Measurements from ENCODE around the gene PEX10. TPM values are rescaled to one million over a fixed set of nuclear protein-coding genes. Genes with fewer than 3 reads are reported as not detected.

PEX10 gene
- total RNA-seq, 4 donors from 2014 or later, result 20.8 to 33.3 (median 23.9) TPM

DNA sequence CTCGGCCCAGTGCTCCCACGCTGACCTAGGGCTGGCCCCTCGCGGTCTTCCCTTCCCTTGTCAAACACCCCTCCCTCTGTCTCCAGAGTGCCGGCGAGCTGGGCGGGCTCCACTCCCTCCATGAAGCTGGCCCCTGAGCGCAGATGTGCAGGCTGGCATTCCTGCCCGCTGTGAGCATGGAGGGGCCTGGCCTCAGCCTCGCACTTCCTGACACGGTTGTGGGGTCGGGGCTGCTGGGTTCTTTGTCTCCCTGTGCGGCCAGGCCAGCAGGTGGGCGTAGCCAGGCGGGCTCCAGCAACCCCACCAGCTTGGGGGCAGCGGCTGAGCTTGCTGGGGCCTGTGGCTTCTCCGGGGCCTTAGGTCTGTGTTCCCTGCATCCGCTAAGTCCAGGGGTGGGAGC, 14.2 kb upstream of the PEX10 start:
- ATAC-seq (ENCODE audit: low FRiP score) (no peak), DNase-seq (ENCODE audit: low spot score) (no peak)
- no peak for TF ChIP-seq CTCF (IDR thresholded peaks at IDR 0.05)

DNA sequence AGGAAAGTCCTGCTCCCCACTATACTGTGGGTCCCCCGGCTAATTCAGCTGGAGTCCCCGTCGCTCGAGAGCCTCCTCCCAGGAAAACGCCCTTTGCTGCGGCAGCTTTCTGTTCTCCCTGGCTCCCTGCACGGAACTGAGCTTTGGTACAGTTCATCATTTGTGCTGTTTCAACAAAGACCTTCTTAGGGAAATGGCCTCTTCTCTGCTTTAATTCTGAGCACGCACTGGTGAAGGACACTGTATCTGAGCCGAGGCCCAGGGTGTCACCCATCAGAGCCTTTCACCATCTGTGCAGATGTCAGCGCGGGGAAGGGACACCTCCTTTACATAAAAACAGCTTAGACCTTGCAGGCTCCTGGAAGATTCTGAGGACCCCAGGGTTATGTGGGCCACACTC, 13.5 kb upstream of the PEX10 start:
- DNase-seq (ENCODE audit: low spot score), result no peak
- ATAC-seq (ENCODE audit: low FRiP score), result no peak
- no peak for TF ChIP-seq CTCF (IDR thresholded peaks at IDR 0.05)

DNA sequence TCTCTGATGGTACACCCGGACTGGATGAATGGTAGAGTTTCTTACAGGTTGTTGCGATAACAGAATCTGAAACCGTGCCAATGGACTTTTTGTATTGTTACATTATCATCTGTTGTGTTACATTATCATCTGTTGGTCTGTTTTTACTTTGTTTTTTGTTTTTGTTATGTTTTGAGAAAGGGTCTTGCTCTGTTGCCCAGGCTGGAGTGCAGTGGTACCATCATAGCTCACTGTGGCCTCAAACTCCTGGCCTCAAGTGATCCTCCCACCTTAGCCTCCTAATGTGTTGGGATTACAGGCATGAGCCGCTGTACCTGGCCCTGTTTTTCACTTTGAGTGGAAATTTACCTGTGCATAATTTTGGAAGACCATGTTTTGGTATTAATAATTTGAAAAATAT, 10.2 kb upstream of the PEX10 start:
- DNase-seq (ENCODE audit: low spot score), result no peak
- TF ChIP-seq CTCF (IDR thresholded peaks at IDR 0.05), result no peak
- no peak for ATAC-seq (ENCODE audit: low FRiP score)

DNA sequence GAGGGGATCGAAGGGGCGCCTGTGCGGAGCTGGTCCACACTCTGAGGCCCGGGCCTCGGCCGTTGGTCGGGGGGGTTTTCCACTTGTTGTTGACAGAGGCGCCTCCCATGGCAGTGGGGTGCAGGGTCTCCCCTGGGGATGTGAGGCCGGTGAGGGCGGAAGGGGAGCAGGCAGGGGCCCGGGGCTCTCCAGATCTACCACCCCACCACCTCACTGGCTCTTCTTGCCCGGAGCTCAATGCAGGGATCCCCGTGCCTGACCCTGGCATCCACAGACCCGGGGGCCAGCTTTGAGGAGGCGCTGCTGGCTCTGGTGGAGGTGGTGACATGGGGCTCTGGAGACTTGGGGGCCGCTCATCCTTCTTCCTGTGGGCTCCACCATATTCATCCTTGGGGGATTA, 7.1 kb upstream of the PEX10 start:
- TF ChIP-seq CTCF (IDR thresholded peaks at IDR 0.05), result no peak
- ATAC-seq (ENCODE audit: low FRiP score), result no peak
- DNase-seq (ENCODE audit: low spot score), result no peak

DNA sequence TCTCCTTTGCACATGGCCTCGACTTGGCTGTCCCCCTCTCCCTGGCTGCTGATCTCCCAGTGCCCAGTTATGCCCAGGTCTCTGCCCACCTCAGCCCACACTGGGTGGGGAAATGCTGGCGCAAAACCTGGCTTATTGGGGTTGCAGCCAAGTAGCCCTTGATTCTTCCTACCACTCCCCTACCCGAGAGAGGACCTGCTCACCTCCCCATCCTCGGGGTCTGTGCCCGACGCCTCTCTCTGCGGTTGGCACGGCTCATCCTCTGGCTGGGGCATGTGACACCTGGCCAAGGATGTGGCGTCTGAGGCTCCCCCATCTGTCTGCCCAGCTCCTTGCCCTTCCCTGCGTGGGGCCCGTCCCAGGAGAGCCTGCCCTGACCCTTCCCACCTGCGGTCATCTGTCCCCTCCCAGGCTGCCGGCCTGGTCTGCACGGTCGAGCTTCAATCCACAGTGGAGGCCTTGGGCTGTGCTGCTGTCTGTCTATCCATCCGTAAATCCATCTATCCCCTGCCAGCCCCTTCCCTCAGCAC, 6.5 kb upstream of the PEX10 start:
- ATAC-seq (ENCODE audit: low FRiP score) (no peak), DNase-seq (ENCODE audit: low spot score) (no peak)
- TF ChIP-seq CTCF (IDR thresholded peaks at IDR 0.05), result no peak

- TF ChIP-seq CTCF (IDR thresholded peaks at IDR 0.05), result no peak
- no peak for ATAC-seq (ENCODE audit: low FRiP score)
- no peak for DNase-seq (ENCODE audit: low spot score)
Measured at GRCh38 chr1:2417833-2418225, 5.5 kb upstream of the PEX10 start.

DNA sequence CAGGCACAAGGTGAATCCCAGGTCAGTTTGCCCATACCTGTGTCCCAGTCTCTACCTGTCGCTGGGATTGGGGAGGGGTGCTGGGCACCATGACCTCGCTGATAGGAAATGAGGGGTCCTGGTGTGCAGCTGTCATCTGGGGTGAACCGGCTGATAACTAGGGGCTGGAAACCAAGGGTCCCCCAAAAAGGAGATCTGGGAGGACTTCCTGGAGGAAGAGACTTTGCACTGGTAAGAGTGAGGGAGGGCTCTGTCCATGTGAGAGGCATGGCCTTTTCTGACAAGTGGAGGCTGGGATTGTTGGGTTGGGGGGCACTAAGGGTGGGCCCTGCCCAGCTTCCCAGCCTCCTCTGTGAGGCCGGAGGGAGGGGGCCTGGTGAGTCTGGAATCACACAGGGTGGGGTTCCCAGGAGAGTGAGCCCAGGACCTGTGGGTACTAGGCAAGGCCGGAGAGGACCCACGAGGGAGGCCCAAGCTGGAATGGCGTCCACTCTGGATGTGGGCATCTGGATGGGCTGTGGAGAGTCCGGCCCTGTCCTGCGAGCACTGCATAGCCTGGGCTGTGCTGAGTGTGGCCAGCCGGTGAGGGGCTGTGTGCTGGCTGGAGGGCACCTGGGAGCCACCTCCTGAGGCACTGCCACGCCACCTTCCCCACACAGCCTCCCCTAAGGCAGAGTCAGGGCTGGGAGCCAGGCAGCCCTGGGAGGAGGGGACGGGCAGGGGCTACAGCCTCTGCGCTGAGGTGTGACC, 4.9 kb upstream of the PEX10 start:
- ATAC-seq (ENCODE audit: low FRiP score) (no peak), DNase-seq (ENCODE audit: low spot score) (no peak)
- no peak for TF ChIP-seq CTCF (IDR thresholded peaks at IDR 0.05)

Data from omental fat pad (tissue), 4 donors.